Posterior cingulate gyrus (tissue), 11 donors: ENCODE measurements around the gene ARHGAP15.

ENCODE experiments used
- DNase-seq, 10 donors: peaks; one replicate each; pipeline versions ENCODE4 v3.0.0 to v3.0.0-alpha.2; 2020 to 2021; ENCODE audit warnings: mixed read lengths in 3 of 10
- intact Hi-C: fragments of 100-400 bp; cut with DNase I; formaldehyde crosslinking; loops from one replicate; pipeline ENCODE4 v1.15.1; 2023

The ARHGAP15 gene

DNA sequence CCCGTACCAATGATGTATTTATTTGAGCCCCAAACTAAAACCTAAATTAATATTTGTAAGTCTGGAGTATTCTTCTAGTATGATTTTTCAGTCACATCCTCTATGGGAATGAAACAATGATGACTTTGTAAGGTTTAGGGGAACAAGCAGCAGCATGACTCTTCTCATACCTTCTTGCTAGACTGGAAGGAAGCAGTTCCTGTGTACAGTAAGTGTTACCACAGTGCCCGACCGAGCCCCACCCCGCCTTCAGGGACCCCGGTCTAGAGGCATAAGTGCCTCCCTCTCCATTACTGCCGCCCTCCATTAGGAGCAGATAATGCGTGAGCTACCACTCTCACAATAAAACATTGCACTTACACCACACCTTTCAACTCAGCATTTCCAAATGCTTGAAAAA lies 599.3 kb downstream of the ARHGAP15 start:
- DNase-seq, result peak in 1 of 10 donors; percentile 63
- intact Hi-C loops, result no loop called here

DNA sequence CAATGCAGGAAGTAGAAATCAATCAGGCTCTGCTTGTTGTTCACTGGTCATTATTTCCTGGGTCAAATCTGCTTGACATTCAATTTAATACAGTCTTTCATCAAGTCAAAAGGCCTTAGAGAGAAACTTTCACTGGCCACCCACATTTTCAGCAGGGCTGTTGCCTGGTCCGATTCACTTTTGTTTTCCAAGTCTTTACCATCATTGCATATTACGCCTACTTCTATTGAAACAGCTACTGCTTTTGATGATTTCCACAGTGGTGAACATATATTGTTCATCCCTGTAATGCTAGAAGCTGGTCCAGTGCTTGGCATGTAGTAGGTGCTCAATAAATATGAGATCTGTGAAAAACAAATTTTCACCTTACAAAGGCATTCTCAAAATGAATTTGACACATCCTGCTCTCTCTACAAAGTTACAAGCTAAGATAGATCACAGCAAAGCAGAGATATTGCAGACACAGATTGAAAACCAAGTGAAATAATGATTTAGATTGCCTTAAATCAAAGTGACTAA lies 600.1 kb downstream of the ARHGAP15 start:
- DNase-seq, result no peak
- intact Hi-C loops, result no loop called here

DNA sequence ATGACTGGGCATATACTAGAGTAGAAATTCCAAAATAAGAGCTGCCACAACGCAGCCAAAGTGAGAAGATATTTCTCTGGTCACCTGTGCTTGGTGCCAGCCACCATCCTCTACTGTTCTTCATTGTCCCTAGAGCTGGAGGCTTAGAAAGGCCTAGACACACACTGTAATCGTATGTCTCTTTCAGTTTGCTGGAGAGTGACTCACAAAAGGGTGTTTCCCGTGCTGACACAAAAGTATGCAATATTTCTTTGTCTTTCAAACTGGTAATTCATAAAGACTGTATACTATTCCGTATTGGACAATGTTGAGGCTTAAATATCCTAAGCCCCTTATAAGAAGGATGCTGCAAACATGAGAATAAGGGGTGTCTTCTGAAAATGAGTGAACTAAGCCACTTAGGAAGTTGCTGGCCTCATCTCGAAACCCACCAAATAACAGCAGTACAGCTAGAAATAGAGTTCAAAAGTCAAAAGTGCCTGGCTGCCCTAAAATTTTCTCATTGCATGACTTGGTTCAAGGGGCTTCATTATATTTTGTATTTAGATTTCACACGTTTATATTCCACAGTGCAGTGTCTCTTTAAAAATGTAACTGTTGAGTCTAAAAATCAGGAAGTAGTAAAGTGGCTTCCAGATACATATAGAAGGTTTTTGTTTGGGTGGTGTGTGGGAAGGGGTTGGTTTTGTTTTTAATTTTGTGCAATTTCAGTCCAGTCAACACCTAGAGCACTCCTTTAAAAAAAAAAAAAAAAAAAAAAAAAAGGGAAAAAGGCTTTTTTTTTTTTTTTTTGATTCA lies 601.1 kb downstream of the ARHGAP15 start:
- intact Hi-C loops, result no loop called here
- DNase-seq, result no peak

DNA sequence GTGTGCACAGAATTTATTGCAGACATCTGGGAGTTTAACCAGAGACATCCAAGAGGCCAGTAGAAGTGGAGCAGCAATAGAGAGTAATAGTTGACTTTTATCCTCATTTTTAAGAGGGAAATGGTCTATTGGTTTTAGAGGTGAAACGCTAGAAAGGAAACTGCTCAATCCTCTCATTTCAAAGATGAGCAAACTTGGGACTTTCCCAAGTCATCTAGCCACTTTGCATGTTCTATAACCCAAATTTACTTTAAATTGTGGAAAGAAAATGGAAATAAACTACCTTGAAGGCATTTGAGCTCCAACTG lies 601.7 kb downstream of the ARHGAP15 start:
- intact Hi-C loops, result no loop called here
- DNase-seq, result no peak

DNA sequence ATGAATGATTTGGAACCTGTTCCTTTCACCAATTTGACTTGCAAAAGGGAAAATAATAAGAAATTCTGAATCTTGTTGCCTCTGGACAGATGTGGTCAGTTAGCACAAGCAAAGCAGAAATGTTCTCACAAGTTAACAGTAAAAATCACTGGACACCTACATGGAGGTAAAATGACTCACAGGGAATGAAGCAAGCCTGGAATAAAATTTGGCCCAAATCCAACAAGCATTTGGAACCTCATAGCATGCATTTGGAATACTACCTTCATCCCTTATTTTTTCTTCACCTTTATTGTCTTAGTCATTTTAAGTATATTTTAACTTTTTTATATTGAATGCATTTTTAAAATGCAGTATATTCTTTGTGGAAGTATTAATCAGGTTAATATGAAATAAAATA lies 602.9 kb downstream of the ARHGAP15 start:
- DNase-seq, result no peak
- intact Hi-C loops, result no loop called here

DNA sequence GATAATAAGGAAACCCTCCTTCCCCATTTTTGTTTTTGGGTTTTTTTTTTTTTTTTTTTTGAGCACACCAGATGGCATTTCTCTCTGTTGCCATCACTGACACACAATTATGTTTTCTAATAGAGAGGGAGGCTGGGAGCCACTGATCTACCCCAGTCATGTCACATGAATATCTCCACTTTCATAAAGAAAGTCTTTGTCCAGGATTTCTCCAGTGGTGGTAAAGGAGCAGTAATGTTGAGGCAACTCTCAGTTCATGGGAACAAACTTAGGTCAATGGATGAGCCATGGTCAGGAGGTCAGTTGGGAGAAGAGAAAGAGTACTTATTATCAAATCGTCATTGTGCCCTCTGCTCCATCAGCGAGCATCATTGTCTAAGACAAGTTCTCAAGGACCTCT lies 603.7 kb downstream of the ARHGAP15 start:
- intact Hi-C loops, result no loop called here
- DNase-seq, result no peak

DNA sequence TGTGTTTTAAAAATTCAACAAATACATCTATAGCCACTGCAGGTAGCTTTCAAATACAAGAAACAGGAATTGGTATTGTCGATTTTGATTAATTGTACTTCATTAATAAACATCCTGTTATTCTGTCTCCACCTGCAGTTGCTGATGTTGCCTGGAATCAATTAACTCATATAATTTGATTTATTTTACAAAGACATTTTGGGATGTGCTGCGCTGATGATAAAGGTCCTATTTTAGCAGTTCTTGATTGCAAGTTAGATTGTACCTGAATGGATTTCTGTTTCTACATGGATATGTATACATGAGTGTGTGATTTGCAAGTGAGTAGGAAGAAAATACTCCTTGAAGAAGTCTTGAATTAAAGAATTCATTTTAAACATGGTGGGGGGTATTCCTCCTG lies 605.3 kb downstream of the ARHGAP15 start:
- DNase-seq, result no peak
- intact Hi-C loops, result no loop called here

DNA sequence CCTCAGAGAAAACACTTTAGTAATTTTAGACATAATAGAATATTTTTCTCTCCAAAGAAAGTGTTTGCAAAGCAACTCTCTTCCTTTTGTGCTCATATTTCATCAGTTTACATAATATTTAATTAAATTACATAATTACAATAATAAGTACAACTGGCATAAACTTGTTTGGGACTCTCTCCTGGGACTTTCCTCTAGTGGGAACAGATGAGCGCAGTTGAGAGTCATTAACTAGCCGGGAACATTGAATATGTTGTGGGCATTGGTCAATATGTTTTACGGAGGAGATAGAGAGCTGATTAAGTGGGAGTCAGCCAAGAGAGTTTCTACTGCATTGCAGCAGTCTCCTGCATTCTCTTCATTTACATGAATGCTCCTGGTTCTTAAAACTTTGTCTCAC lies 607.7 kb downstream of the ARHGAP15 start:
- intact Hi-C loops, result no loop called here
- DNase-seq, result no peak

DNA sequence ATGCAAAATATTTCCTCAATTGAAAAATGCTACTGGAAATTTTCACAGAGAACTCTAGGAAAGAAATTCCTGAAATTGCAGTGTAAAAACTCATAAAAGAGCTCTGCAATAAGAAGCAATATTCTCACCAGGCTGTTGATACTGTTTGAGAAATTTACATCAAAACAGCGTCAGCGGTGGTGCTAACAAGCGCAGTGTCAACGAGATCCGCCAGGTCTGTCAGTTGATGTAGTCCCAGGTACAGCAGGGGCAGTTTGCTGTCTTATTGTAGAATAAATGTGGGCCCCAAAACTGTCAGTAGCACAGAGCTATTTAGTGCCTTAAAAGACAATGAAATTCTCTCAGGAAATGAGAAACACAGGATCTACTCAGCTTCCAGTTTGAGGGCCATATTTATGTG lies 611.2 kb downstream of the ARHGAP15 start:
- intact Hi-C loops, result no loop called here
- no peak for DNase-seq

DNA sequence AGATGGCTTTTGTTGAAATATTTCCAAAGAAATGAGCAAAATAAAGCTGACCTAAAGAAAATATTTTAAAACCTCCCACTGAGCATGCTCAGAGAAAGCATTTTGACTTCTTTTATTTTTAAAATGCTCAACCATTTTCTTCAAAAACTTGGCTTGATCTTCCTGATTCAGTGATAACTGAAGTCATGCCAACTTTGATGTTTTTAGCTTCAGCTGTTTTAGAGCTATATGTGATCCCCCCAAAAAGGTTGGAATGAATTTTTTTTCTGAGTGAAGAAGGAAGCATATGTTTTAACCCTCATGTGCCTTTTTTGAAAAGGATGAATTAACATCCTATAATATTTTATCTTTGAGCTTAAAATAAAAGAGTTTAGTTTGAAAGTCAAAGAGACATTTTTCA lies 612.0 kb downstream of the ARHGAP15 start:
- no peak for DNase-seq
- intact Hi-C loops, result no loop called here

DNA sequence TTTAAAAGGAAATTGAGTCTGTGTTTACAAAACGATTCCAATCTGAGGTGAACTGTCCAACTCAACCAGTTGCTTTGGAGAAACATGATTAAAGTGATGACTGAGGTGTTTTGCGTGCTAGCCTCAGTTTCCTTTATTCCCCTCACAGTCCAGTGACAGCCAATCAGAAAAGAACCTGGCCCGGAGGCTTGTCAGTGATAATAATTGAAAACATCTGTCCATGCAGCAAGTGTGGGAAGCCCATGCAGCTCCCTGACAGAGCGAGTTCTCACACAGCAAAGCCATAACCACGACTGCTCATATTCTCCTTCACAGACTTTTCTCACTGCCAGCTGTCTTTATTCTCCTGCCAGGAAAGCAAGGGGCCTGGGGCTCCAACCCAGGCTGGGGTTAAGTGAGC lies 613.4 kb downstream of the ARHGAP15 start:
- DNase-seq, result no peak

DNA sequence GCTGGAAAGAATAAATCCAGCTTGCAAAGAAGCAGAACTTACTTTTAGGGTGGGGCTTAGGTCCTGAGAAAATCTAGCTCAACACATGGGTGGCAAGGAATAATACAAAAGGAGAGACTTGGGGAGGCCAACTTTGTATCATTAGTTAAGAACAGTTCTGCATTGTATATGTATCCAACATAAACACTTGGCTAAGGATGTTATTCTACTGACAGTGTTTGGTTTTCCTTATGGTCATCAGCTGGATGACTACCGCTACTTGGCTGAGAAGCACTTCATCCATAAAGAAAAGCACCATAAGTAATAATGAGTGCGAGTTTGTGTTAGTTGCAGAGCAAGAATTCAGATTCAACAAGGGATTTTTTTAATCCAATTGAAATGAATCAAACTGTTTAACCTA lies 614.9 kb downstream of the ARHGAP15 start:
- intact Hi-C loops, result no loop called here
- no peak for DNase-seq

More for the DNA sequence above, 613.4 kb downstream of the ARHGAP15 start:
- intact Hi-C loops, result no loop called here

DNA sequence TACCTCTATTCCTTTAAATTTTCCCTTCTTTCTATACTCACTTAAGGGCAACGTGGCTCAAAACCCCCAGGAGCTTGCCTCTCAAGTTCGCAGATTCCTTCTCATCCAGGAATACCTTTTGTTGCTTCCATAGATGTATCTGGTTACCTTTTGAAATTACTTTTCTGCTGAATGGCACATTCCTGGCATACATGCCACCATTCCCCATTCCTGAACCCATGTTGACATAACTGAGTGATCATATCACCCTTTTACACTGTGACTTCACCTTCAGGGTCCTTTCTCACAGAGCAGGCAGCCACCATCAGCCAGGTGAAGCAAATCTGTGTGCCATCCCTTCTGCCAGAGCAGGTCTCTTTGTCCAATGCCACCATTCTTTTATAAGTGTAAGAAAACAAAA lies 615.8 kb downstream of the ARHGAP15 start:
- no peak for DNase-seq
- intact Hi-C loops, result no loop called here

DNA sequence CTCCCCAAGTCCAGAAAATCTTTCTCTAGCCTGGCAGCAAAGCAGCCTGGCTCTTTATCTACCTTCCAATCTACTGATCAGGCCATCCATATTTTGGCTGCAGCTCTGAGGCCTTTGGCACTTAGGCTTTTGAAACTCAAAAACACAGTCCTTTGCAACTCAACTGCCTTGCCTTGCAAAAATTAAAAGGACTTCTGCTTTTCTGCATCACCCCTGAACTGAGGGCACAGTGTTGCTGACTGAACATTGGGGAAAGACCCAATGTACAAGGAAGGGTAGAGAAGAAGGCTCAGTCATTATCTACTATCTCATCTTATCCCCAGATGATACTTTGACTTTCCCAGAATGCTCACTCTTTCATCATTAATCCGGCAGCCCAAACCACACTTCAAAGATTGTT lies 625.5 kb downstream of the ARHGAP15 start:
- no peak for DNase-seq
- intact Hi-C loops, result no loop called here

DNA sequence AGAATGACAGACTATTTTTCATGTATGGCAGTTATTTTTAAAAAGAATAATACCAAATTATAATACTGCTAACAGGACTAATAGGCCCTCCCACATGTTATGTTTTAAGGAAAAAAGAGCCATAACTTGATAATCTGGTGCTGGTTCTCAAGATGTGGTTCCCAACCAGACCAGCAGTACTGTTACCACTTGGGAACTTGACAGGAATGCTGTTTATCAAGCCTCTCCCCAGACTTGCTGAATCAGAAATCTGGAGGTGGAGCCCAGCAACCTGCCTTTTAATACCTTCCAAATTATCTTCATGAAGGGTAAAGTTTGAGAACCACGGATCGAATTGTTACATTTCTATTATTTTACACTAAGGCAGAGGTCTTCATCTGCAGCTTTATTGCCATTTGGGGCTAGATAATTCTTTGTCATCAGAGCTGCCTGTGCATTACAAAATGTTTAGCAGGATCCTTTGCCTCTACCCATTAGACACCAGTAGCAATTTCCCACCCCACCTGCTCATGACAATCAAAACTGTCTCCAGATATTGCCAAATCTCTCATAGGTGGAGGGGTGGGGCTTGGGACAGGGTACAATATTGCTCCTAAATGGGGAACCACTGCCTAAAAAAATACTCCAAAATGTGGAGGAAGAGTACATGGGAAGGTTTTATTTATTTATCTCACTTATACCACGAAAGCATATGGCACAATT lies 629.6 kb downstream of the ARHGAP15 start:
- no peak for DNase-seq

DNA sequence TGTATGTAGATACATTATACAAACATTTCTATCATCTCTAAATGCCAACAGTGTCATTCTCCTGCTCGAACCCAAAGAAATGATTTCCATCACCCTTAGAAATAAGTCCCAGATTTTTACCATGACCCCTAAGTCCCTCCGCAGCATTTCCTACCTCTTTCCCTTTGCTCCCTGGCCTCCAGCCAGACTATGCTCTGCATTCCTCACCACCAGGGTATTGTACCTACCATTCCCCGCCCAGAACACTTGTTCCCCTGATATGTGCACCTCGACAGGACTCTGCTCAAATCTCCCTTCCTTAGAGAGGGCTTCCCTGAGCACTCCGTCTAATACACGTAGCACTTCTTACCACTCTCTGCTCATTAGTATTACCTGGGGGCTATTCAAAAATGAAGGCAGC lies 630.2 kb downstream of the ARHGAP15 start:
- DNase-seq, result no peak
- intact Hi-C loops, result no loop called here

More for the DNA sequence above, 629.6 kb downstream of the ARHGAP15 start:
- intact Hi-C loops, result no loop called here

DNA sequence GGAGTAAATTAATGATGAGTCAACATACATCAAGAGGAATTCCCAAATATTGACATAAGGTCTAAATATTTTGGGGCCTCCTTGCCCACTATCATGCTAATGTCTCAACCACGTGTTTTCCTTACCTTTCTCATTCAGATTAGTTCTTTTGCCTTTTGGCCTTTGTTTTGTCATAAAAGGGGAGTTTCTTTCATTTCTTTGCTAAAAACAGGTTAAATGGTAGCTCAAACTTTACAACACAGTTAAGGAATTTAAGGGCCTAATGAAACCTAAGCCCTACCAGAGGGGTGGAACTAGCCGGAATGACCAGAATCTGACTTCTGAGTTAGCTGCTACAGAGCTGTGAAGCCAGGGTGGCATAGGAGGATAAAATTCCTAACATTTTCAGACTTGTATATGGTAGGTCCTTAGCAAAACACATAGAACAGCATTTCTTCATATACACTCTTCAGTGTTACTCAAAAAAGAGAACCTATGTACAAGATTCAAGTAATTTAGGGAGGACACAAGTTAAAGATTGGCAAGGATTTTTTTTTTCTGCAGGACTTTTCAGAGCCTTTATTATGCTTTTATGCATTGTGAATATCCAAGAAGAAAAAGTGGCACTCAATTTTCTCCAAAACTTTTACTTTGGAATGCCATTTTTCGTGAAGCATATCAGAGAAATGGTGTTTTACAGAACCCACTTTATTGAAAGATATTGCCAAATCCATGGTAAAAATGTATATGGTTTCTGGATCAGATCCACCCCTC lies 633.1 kb downstream of the ARHGAP15 start:
- intact Hi-C loops, result no loop called here
- no peak for DNase-seq

DNA sequence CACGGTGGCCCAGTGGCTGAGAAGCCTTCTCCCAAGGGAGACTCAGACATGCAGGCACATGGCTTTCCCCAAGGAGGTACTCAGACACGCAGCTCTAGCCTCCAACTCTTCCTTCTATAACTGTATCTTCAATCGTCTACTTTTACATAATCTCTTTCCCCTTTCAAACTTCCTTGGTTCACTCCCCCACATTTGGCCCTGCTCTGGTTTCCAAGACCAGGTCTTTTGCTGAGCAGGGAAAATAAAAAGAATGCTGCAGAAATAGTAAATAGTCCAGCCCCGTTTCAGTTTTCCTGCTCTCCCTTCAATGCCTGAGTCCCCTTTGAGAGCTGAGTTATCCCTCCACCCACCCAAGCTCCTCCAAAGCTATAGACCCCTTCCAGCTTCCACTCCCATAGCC lies 635.0 kb downstream of the ARHGAP15 start:
- DNase-seq, result no peak
- intact Hi-C loops, result no loop called here

DNA sequence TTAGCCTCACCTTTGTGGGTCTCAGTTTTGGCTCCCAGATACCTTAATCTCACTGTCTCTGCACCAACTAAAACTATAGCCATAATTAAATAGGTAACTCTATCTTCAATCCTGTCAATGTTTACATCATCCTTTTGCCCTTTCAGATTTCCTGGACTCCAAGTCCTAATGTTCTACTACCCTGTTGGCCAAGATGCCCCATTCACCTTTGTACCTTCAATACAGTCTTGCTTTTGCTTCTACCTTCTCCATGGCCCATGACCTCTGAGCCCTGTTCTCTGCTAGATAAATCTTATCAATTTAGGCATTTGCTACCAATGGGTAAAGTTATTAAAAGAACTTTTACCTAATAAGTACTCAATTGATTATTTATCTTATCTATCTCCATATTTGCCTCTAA lies 635.5 kb downstream of the ARHGAP15 start:
- no peak for DNase-seq
- intact Hi-C loops, result no loop called here

DNA sequence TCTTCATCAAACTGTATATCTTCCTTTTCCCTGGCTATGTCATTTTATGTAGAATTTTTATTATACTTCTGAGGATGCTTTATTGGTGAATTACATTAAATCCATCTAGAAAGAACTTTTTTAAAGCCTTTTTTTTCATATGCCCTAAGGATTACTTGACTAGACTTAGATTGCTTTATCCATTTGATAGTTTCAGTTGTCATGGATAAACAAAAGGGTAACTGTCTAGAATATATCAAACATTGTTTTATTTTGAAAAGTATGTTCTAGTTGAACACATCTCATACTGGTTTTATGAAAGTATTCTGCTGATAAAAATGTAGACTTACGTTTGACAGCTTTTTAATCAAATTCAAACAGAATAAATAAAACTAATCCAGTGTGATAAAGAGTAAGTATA lies 639.8 kb downstream of the ARHGAP15 start:
- no peak for DNase-seq
- intact Hi-C loops, result no loop called here

DNA sequence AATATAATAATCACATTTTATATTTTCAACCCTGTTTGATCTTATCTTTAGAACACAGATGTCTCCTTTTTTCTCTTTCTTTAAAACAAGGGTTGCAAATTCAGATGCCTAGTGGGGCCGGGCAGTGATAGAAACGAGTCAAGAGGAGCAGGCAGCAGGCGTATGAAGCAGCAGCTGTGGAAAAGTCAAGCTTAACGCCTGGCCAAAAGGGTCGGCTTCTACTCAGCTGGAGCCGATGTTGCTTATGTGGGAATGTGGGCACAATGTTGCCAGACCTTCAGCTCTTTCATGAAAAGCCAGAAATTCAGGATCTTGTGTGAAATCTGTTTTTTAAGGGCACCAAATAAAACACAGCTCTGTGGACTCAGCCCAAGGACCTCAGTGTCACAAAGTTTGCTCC lies 642.7 kb downstream of the ARHGAP15 start:
- intact Hi-C loops, result no loop called here
- DNase-seq, result no peak
